Measurements from ENCODE around the gene FLAD1. TPM values are rescaled to one million over a fixed set of nuclear protein-coding genes. Genes with fewer than 3 reads are reported as not detected.

Gene FLAD1
- total RNA-seq (2014; rRNA removed; shearing (Covaris generic)) = 15.4 and 23.7 TPM in 2 replicates

DNA sequence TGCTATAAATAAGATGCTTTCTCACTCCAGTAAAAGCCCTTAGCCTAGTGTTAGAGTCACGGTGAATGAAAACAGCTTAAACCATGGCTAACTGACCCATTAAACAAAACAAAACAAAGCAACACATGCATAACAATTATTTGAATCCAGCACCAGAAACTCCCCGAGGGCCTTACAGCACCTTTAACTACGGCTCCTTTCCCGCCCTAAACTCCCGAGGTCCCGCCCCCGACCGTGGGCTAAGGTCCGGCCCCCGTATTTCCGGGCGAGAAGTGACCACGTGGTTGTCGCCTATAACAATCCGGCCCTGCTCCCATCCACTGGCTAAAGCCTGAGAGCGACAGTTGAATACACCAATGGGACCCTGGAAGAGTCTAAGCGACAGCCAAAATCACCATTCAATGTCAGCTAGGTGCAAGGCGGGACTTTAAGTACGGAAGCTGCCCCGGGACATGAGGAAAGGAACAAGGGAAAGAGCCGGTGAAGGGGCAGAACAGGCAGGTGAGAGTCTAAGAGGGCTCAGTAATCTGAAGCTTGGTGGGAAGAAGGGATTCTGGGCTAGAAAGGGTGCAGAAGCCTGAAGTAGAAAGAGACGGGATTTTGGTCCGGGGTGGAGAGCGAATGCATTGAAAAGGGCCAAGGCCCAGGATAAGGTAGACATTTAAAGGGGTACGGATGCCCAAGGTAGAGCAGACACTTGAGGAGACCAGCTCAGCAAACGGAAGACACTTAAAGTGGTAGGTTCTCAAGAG lies at the start of gene FLAD1:
FLAD1 (plus strand) TSS at position 448 of the 752 bp plus-strand sequence. CDS start 351 bp downstream, outside the sequence.
- Histone ChIP-seq H3K36me3 (peaks cover 43% of the 10 kb centered on the region), H3K9me3 (replicated peaks) (no peaks in the 10 kb centered on the region), H3K4me1 (replicated peaks) (peaks cover 14% of the 10 kb centered on the region), H3K27me3 (replicated peaks) (no peaks in the 10 kb centered on the region), H3K4me3 (peak within 1 kb of the TSS; percentile 50), H3K27ac (no peak within 1 kb of the TSS; the same call in 1 of the 2 replicates)
- peak; percentile 97 to 99 for DNase-seq (ENCODE audit: low read depth in 1 of 2, low spot score in 2 of 2)

- Histone ChIP-seq H3K9me3 (replicated peaks) (no peaks in the 10 kb centered on the region), H3K4me1 (replicated peaks) (peaks cover 8% of the 10 kb centered on the region), H3K27me3 (replicated peaks) (no peaks in the 10 kb centered on the region), H3K27ac (no peak overlapping the region), H3K36me3 (no peaks in the 10 kb centered on the region), H3K4me3 (no peak overlapping the region)
- no peak for DNase-seq (ENCODE audit: low read depth in 1 of 2, low spot score in 2 of 2)
Measured at GRCh38 chr1:154934358-154934948, 48.7 kb upstream of the FLAD1 start.

GRCh38 chr1:154935749-154936554 lies 47.2 kb upstream of the FLAD1 start:
- peak overlapping the region; percentile 57 for H3K4me3 ChIP-seq
- no peaks in the 10 kb centered on the region for H3K36me3 ChIP-seq
- H3K27me3 ChIP-seq (replicated peaks) = no peaks in the 10 kb centered on the region
- peak overlapping the region; percentile 98; the same call in 1 of the 2 replicates for H3K27ac ChIP-seq
- no peaks in the 10 kb centered on the region for H3K9me3 ChIP-seq (replicated peaks)
- H3K4me1 ChIP-seq (replicated peaks) = peaks cover 8% of the 10 kb centered on the region
- no peak for DNase-seq (ENCODE audit: low read depth in 1 of 2, low spot score in 2 of 2)

- no peaks in the 10 kb centered on the region for H3K27me3 ChIP-seq (replicated peaks)
- peak within 1 kb of the TSS; percentile 98 for H3K27ac ChIP-seq
- no peaks in the 10 kb centered on the region for H3K36me3 ChIP-seq
- peaks cover 8% of the 10 kb centered on the region for H3K4me1 ChIP-seq (replicated peaks)
- H3K4me3 ChIP-seq = peak within 1 kb of the TSS; percentile 57
- no peaks in the 10 kb centered on the region for H3K9me3 ChIP-seq (replicated peaks)
- peak; percentile 95 to 99 for DNase-seq (ENCODE audit: low read depth in 1 of 2, low spot score in 2 of 2)
Measured at GRCh38 chr1:154936555-154937084, 46.5 kb upstream of the FLAD1 start, which contains the start of gene PMVK. PMVK (minus strand) TSS chr1:154936719; CDS start chr1:154936685, 34 bp downstream.

DNA sequence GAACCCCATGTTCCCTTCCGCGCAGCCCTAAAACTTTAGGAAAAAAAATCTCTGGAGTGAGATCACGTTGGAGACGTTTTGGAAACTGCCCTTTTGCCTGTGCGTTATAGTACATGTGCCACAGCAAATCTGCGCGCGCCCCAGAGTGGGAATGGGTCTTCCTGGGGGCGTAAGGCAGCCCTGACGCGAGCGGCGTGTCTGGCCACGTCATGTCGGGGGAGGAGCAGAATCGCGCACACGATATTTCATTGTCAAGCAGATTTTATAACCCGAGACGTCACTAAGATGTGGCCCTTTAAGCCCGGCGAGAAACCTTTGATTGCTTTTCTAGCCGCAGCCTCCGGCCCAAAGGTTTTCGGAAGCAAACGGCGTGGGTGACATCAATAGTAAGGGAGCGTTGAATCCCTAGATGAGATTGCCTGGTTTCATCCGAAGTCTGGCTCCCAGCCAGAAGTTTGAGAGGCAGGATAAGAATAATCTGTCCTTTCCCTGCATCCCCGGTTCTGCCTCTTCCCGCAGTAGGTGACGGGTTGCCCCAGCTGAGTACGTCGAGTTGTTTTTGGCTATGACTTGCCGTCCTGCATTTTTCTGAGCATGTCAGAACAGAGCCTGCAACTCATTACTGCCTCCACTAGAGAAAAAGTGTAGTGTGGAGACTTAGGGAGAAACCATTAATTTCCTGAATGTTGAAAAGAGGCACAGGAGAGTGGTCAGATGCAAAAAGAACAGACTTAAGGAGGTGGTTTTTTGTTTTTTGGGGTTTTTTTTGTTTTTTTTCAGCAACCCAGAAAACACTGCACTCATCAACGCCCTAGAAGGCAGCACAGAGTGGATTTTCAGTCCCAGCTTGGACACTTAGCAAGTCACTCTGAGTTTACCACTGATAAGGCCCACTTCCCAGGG lies 45.8 kb upstream of the FLAD1 start:
- peak overlapping the region; percentile 98 for H3K27ac ChIP-seq
- peaks cover 8% of the 10 kb centered on the region for H3K4me1 ChIP-seq (replicated peaks)
- H3K4me3 ChIP-seq = peak overlapping the region; percentile 57
- H3K27me3 ChIP-seq (replicated peaks) = no peaks in the 10 kb centered on the region
- DNase-seq (ENCODE audit: low read depth in 1 of 2, low spot score in 2 of 2) = peak; percentile 88 to 98
- H3K36me3 ChIP-seq = no peaks in the 10 kb centered on the region
- H3K9me3 ChIP-seq (replicated peaks) = no peaks in the 10 kb centered on the region

GRCh38 chr1:154937988-154938386 lies 45.2 kb upstream of the FLAD1 start:
- H3K9me3 ChIP-seq (replicated peaks) = no peaks in the 10 kb centered on the region

DNA sequence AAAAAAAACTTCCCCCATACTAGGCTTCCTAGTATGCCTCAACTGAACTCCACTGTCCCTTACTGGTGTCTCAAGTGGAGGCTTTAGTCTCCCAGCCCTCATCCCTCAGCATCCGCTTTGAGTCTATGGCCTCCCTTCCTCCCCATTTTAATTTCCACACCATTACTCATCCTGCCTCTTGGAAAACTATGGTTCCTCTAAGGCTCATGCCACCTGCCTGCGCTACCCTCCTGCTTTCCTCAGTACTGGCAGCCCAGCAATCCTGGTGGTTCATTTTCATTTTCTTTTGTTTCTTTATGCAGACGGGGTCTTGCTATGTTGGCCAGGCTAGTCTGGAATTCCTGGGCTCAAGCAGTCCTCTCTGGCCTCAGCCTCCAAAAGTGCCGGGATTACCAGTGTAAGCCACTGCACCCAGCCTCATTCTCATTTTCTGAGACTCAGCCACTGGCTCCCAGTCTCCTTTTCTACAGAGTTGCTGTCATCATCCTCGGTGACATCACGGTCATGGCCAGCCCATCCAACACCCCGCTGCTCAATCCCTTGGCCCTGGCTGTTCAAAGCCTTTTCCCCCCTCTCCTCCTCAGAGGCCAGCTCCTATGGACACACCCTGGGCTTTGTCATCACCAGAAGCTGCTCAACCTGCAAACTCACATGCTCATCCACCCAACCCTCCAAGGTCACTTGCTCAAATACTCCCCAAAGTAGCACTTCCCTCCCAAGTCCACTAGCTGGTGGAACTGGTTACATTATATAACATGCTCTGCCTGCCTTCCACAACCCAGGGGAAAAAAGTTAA lies 44.3 kb upstream of the FLAD1 start:
- H3K9me3 ChIP-seq (replicated peaks) = no peaks in the 10 kb centered on the region
- DNase-seq (ENCODE audit: low read depth in 1 of 2, low spot score in 2 of 2) = no peak
- H3K27ac ChIP-seq = no peak overlapping the region
- H3K36me3 ChIP-seq = no peaks in the 10 kb centered on the region
- no peak overlapping the region for H3K4me3 ChIP-seq
- no peaks in the 10 kb centered on the region for H3K27me3 ChIP-seq (replicated peaks)
- peaks cover 8% of the 10 kb centered on the region for H3K4me1 ChIP-seq (replicated peaks)

More at GRCh38 chr1:154937988-154938386, 45.2 kb upstream of the FLAD1 start:
- Histone ChIP-seq H3K4me3 (no peak overlapping the region), H3K27me3 (replicated peaks) (no peaks in the 10 kb centered on the region), H3K36me3 (no peaks in the 10 kb centered on the region), H3K4me1 (replicated peaks) (peaks cover 8% of the 10 kb centered on the region), H3K27ac (no peak overlapping the region; the same call in 1 of the 2 replicates)
- DNase-seq (ENCODE audit: low read depth in 1 of 2, low spot score in 2 of 2) = no peak

GRCh38 chr1:154940213-154940560 lies 43.0 kb upstream of the FLAD1 start:
- Histone ChIP-seq H3K9me3 (replicated peaks) (no peaks in the 10 kb centered on the region), H3K27me3 (replicated peaks) (no peaks in the 10 kb centered on the region), H3K27ac (no peak overlapping the region), H3K4me1 (replicated peaks) (peaks cover 8% of the 10 kb centered on the region), H3K36me3 (no peaks in the 10 kb centered on the region), H3K4me3 (no peak overlapping the region)
- DNase-seq (ENCODE audit: low read depth in 1 of 2, low spot score in 2 of 2) = no peak

DNA sequence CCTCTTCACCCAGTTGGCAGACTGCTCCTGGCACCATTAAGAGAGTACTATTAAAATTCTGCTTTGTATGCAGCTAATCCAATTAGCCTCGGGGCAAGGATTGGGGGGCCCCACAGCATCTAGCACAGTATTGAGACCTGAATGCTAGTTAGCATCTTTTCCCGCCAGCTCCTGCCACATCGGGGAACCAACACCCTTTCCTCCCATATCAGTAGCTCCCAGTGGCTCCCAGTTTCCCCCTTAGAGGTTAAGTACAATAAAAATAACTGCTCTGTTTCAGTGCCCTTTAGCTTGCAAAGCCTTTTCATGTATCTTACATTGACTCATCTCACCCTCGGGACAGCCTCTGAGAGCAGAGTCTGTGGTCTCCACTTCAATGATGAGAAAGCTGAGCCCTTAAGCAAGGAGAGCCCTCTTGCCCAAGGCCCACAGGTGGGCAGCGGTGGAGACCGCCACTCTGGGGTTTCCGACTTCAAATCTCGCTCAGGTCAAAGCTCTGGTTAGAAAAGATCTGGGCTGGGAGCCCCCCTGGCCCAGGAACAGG lies 42.4 kb upstream of the FLAD1 start:
- no peak overlapping the region for H3K27ac ChIP-seq
- no peaks in the 10 kb centered on the region for H3K27me3 ChIP-seq (replicated peaks)
- H3K36me3 ChIP-seq = no peaks in the 10 kb centered on the region
- H3K9me3 ChIP-seq (replicated peaks) = no peaks in the 10 kb centered on the region
- peaks cover 8% of the 10 kb centered on the region for H3K4me1 ChIP-seq (replicated peaks)
- no peak for DNase-seq (ENCODE audit: low read depth in 1 of 2, low spot score in 2 of 2)
- no peak overlapping the region for H3K4me3 ChIP-seq

GRCh38 chr1:154941333-154942013 lies 41.7 kb upstream of the FLAD1 start:
- Histone ChIP-seq H3K27ac (no peak overlapping the region), H3K4me1 (replicated peaks) (peaks cover 2% of the 10 kb centered on the region), H3K36me3 (no peaks in the 10 kb centered on the region), H3K9me3 (replicated peaks) (no peaks in the 10 kb centered on the region), H3K4me3 (no peak overlapping the region), H3K27me3 (replicated peaks) (no peaks in the 10 kb centered on the region)
- DNase-seq (ENCODE audit: low read depth in 1 of 2, low spot score in 2 of 2) = no peak

DNA sequence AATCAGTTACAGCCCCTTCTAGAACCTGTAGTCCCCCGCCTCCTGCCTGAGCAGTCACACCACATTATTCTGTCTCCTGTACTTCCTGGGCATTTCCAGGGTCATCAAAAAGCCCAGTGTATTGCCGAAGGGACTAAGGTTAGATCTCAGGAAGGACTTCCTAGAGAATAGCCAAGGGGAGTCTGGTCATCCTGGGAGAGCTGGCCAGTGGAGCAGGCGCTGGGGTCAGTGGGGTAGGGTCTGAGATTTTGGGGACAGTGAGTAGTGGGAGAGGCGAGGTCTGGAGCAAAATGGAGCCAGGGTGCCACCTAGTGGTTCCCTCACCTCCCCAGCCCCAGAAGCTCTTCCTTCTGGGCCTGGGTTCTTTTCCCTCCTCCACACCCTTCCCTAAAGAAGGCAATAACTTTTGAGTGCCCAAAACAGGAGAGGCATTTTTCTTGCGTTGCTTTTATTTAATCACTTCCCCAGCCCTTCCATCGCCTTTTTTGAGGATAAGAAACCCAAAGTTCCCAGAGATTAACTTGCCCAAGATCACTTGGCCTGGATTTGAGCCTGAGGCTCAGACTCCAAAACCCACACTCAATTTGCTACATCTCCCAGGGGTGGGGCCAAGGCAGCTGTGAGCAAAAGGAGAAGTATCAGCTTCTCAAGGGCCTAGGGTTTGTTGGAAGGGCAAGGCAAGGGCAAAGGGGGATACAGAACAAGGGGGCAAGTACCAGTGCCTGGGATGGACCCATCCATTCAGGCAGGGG lies 39.3 kb upstream of the FLAD1 start:
- H3K27me3 ChIP-seq (replicated peaks) = no peaks in the 10 kb centered on the region
- no peak overlapping the region for H3K4me3 ChIP-seq
- DNase-seq (ENCODE audit: low read depth in 1 of 2, low spot score in 2 of 2) = peak in 1 of 2 experiments; percentile 34
- H3K9me3 ChIP-seq (replicated peaks) = no peaks in the 10 kb centered on the region
- no peak overlapping the region for H3K27ac ChIP-seq
- H3K36me3 ChIP-seq = no peaks in the 10 kb centered on the region
- H3K4me1 ChIP-seq (replicated peaks) = no peaks in the 10 kb centered on the region

Data from SJSA1 (cell line).